ENCODE data around the gene WDR45B. TPM values are rescaled to one million over a fixed set of nuclear protein-coding genes. Genes with fewer than 3 reads are reported as not detected.
"Not testable (repeated sequence)": the region's sequence is repeated elsewhere in the genome, so short reads cannot be mapped to it uniquely, and the experiment has no call there.

Gene WDR45B
- total RNA-seq, 1 experiment from 2014 or later, result 84.9 TPM

- Histone ChIP-seq H3K36me3 (ENCODE audit: low read depth) (no peaks in the 10 kb centered on the region), H3K9me2 (ENCODE audit: insufficient read depth) (no peaks in the 10 kb centered on the region), H3K79me2 (ENCODE audit: low read depth) (no peaks in the 10 kb centered on the region), H3F3A (ENCODE audit: insufficient read depth, low read depth) (0 out of 2 replicates have a peak, but pooled peaks cover 3% of the 10 kb centered on the region), H2AFZ (no peak overlapping the region), H4K20me1 (ENCODE audit: insufficient read depth) (no peaks in the 10 kb centered on the region), H3K4me1 (replicated peaks; ENCODE audit: insufficient read depth) (no peaks in the 10 kb centered on the region), H3K4me2 (no peak overlapping the region), H3K4me3 (no peak overlapping the region), H3K27ac (no peak overlapping the region), H3K9me3 (ENCODE audit: insufficient read depth, low read depth) (no peaks in the 10 kb centered on the region), H3K27me3 (ENCODE audit: insufficient read depth, low read depth) (no peaks in the 10 kb centered on the region)
- TF ChIP-seq CTCF (conservative IDR thresholded peaks at IDR 0.05), result no peak
- TF ChIP-seq EZH2 (IDR thresholded peaks at IDR 0.05; ENCODE audit: low read depth), result no peak
- intact Hi-C loops (cut with micrococcal nuclease; ENCODE audit: unreplicated experiment), result no loop called here
- ChIA-PET CTCF (interaction anchor here (0.6 kb wide), 1 partner anchor 508 kb away, joined by 4 read pairs; no protein-coding TSS in a partner anchor), POLR2A (ENCODE audit: unreplicated experiment) (no interaction called here)
- no TSS peak for BruUV-seq (replicated peaks)
- DNase-seq, result no peak
These were observed 64.5 kb downstream of the WDR45B start for GRCh38 chr17:82583720-82584234.

- no peak for DNase-seq
- Histone ChIP-seq H2AFZ (no peak overlapping the region), H3K27ac (no peak overlapping the region), H3K4me1 (replicated peaks; ENCODE audit: insufficient read depth) (no peaks in the 10 kb centered on the region), H3K9me3 (ENCODE audit: insufficient read depth, low read depth) (no peaks in the 10 kb centered on the region), H3K9me2 (ENCODE audit: insufficient read depth) (no peaks in the 10 kb centered on the region), H3K79me2 (ENCODE audit: low read depth) (no peaks in the 10 kb centered on the region), H3K4me2 (no peak overlapping the region), H3K36me3 (ENCODE audit: low read depth) (no peaks in the 10 kb centered on the region), H3K27me3 (ENCODE audit: insufficient read depth, low read depth) (no peaks in the 10 kb centered on the region), H3F3A (ENCODE audit: insufficient read depth, low read depth) (0 out of 2 replicates have a peak, but pooled peaks cover 3% of the 10 kb centered on the region), H4K20me1 (ENCODE audit: insufficient read depth) (no peaks in the 10 kb centered on the region), H3K4me3 (no peak overlapping the region)
- intact Hi-C loops (cut with micrococcal nuclease; ENCODE audit: unreplicated experiment), result no loop called here
- TF ChIP-seq EZH2 (IDR thresholded peaks at IDR 0.05; ENCODE audit: low read depth) (no peak), CTCF (conservative IDR thresholded peaks at IDR 0.05) (no peak)
- POLR2A ChIA-PET (ENCODE audit: unreplicated experiment), result no interaction called here
- CTCF ChIA-PET, result no interaction called here
- no TSS peak for BruUV-seq (replicated peaks)
These were observed 65.5 kb downstream of the WDR45B start for GRCh38 chr17:82582709-82583108.

- no TSS peak for BruUV-seq (replicated peaks)
- no peak for TF ChIP-seq CTCF (conservative IDR thresholded peaks at IDR 0.05)
- no peak for TF ChIP-seq EZH2 (IDR thresholded peaks at IDR 0.05; ENCODE audit: low read depth)
- Histone ChIP-seq H3K36me3 (ENCODE audit: low read depth) (no peaks in the 10 kb centered on the region), H3K79me2 (ENCODE audit: low read depth) (no peaks in the 10 kb centered on the region), H3K9me2 (ENCODE audit: insufficient read depth) (no peaks in the 10 kb centered on the region), H3K4me1 (replicated peaks; ENCODE audit: insufficient read depth) (no peaks in the 10 kb centered on the region), H3K9me3 (ENCODE audit: insufficient read depth, low read depth) (no peaks in the 10 kb centered on the region), H3K27ac (no peak overlapping the region), H4K20me1 (ENCODE audit: insufficient read depth) (no peaks in the 10 kb centered on the region), H2AFZ (no peak overlapping the region), H3F3A (ENCODE audit: insufficient read depth, low read depth) (0 out of 2 replicates have a peak, but pooled peaks cover 3% of the 10 kb centered on the region), H3K4me3 (no peak overlapping the region), H3K4me2 (no peak overlapping the region), H3K27me3 (ENCODE audit: insufficient read depth, low read depth) (no peaks in the 10 kb centered on the region)
- intact Hi-C loops (cut with micrococcal nuclease; ENCODE audit: unreplicated experiment), result no loop called here
- CTCF ChIA-PET, result no interaction called here
- no peak for DNase-seq
- POLR2A ChIA-PET (ENCODE audit: unreplicated experiment), result no interaction called here
These were observed 66.0 kb downstream of the WDR45B start for GRCh38 chr17:82582213-82582612.

GRCh38 chr17:82579969-82580368 is 68.3 kb downstream of the WDR45B start:
- H3K9me3 ChIP-seq (ENCODE audit: insufficient read depth, low read depth); DNase-seq; H4K20me1 ChIP-seq (ENCODE audit: insufficient read depth); intact Hi-C loops (cut with micrococcal nuclease; ENCODE audit: unreplicated experiment); H3K9me2 ChIP-seq (ENCODE audit: insufficient read depth); BruUV-seq (replicated peaks); CTCF ChIA-PET; H3K79me2 ChIP-seq (ENCODE audit: low read depth); H3K4me3 ChIP-seq; H3F3A ChIP-seq (ENCODE audit: insufficient read depth, low read depth); POLR2A ChIA-PET (ENCODE audit: unreplicated experiment); H2AFZ ChIP-seq; H3K4me1 ChIP-seq (replicated peaks; ENCODE audit: insufficient read depth); H3K27me3 ChIP-seq (ENCODE audit: insufficient read depth, low read depth); H3K4me2 ChIP-seq; H3K27ac ChIP-seq; H3K36me3 ChIP-seq (ENCODE audit: low read depth): not testable (repeated sequence)

Data from PC-9 (cell line).